ENCODE measurements around the gene PIANP.
"Not testable (repeated sequence)": the region's sequence is repeated elsewhere in the genome, so short reads cannot be mapped to it uniquely, and the experiment has no call there.

PIANP gene

GRCh38 chr12:6708351-6708750, 7.7 kb upstream of the PIANP start:
- not testable (repeated sequence) for DNase-seq (ENCODE audit: low spot score)

GRCh38 chr12:6703631-6704030, 3.0 kb upstream of the PIANP start:
- DNase-seq (ENCODE audit: low spot score): peak; percentile 84

GRCh38 chr12:6701078-6701768, 608 bp upstream of the PIANP start:
- no peak for DNase-seq (ENCODE audit: low spot score)

GRCh38 chr12:6699989-6700645, 498 bp downstream of the PIANP start:
- peak; percentile 38 for DNase-seq (ENCODE audit: low spot score)

- DNase-seq (ENCODE audit: low spot score): no peak
Observed at GRCh38 chr12:6699259-6699988, 1.2 kb downstream of the PIANP start.

GRCh38 chr12:6698352-6699046, 2.1 kb downstream of the PIANP start:
- no peak for DNase-seq (ENCODE audit: low spot score)

- DNase-seq (ENCODE audit: low spot score): peak; percentile 69
Observed at GRCh38 chr12:6697584-6698351, 2.8 kb downstream of the PIANP start.

GRCh38 chr12:6696690-6697583, 3.7 kb downstream of the PIANP start:
- no peak for DNase-seq (ENCODE audit: low spot score)

GRCh38 chr12:6695313-6696045, 5.1 kb downstream of the PIANP start:
- DNase-seq (ENCODE audit: low spot score): no peak

GRCh38 chr12:6694701-6695100, 5.9 kb downstream of the PIANP start:
- DNase-seq (ENCODE audit: low spot score): no peak

- DNase-seq (ENCODE audit: low spot score): no peak
Observed at GRCh38 chr12:6693832-6694355, 6.7 kb downstream of the PIANP start.

- no peak for DNase-seq (ENCODE audit: low spot score)
Observed at GRCh38 chr12:6692888-6693287, 7.7 kb downstream of the PIANP start.

- DNase-seq (ENCODE audit: low spot score): no peak
Observed at GRCh38 chr12:6691473-6691872, 9.1 kb downstream of the PIANP start.

GRCh38 chr12:6688999-6689882, 11.4 kb downstream of the PIANP start, which contains the start of gene ZNF384:
ZNF384 (minus strand) TSS chr12:6689375; CDS start chr12:6679520, 9,855 bp downstream.
- DNase-seq (ENCODE audit: low spot score): peak; percentile 100

- DNase-seq (ENCODE audit: low spot score): no peak
Observed at GRCh38 chr12:6688543-6688998, 12.0 kb downstream of the PIANP start.

GRCh38 chr12:6685814-6686213, 14.8 kb downstream of the PIANP start:
- DNase-seq (ENCODE audit: low spot score): no peak

GRCh38 chr12:6684609-6685008, 16.0 kb downstream of the PIANP start:
- peak; percentile 71 for DNase-seq (ENCODE audit: low spot score)

GRCh38 chr12:6676962-6677361, 23.7 kb downstream of the PIANP start:
- no peak for DNase-seq (ENCODE audit: low spot score)

All from SK-N-DZ (cell line).